ENCODE results near the gene CPE. TPM values are rescaled to one million over a fixed set of nuclear protein-coding genes. Genes with fewer than 3 reads are reported as not detected.
A peak's percentile ranks its signal among the peaks of the same experiment; 100 is the strongest.
"Not testable (repeated sequence)": the region's sequence is repeated elsewhere in the genome, so short reads cannot be mapped to it uniquely, and the experiment has no call there.

Gene CPE
- total RNA-seq, 2 experiments from 2014 or later = not detected

DNA sequence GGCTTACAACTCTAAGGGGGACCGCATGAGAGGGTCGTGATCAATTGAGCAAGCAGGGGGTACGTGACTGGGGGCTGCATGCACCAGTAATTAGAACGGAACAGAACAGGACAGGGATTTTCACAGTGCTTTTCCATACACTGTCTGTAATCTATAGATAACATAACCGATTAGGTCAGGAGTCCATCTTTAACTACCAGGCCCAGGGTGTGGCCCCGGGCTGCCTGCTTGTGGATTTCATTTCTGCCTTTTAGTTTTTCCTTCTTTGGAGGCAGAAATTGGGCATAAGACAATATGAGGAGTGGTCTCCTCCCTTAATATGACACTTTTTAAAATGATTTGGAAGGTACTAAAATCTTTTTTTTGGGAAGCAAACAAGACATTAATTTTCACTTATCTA is 113.8 kb downstream of the CPE start:
- peaks cover 34% of the 10 kb centered on the region for H3K27me3 Mint-ChIP-seq
- H3K9me3 Mint-ChIP-seq (ENCODE audit: low read depth); H3K4me3 Mint-ChIP-seq; H3K4me1 Mint-ChIP-seq; DNase-seq; H3K27ac Mint-ChIP-seq; H3K36me3 Mint-ChIP-seq; ATAC-seq: not testable (repeated sequence)
- CTCF ChIA-PET = interaction anchor here (1.2 to 1.7 kb wide), 5 partner anchors 8 to 599 kb away, joined by 3 to 12 read pairs (median 7); no protein-coding TSS in a partner anchor

DNA sequence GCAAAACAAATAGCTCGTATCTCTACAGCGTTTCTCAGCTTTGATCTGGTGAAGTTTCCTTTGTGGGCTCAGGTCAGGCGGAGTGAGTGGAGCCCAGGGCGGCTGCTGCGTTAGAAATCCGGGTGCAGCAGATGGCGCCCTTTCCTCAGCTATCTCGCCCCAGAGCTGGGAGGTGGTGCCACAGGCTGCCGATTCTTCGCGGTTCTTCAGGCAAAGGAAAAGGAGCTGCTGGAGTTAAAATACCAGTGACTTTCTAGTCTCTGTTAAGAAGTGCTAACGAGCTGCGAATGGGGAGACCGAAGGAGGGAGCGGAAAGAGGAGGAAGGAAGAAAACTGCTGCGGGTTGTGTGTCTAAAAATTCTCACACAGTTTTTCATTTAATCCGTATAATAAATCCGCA is 114.6 kb downstream of the CPE start:
- CTCF ChIA-PET = interaction anchor here (0.7 to 1.7 kb wide), 9 partner anchors 9 to 610 kb away, joined by 3 to 12 read pairs (median 4); no protein-coding TSS in a partner anchor
- H3K36me3 Mint-ChIP-seq = no peaks in the 10 kb centered on the region
- H3K4me1 Mint-ChIP-seq = peaks cover 4% of the 10 kb centered on the region
- ATAC-seq = peak; percentile 86
- H3K9me3 Mint-ChIP-seq (ENCODE audit: low read depth) = no peaks in the 10 kb centered on the region
- no peak overlapping the region for H3K4me3 Mint-ChIP-seq
- peak; percentile 71 for DNase-seq
- H3K27ac Mint-ChIP-seq = no peak overlapping the region
- peaks cover 28% of the 10 kb centered on the region for H3K27me3 Mint-ChIP-seq

DNA sequence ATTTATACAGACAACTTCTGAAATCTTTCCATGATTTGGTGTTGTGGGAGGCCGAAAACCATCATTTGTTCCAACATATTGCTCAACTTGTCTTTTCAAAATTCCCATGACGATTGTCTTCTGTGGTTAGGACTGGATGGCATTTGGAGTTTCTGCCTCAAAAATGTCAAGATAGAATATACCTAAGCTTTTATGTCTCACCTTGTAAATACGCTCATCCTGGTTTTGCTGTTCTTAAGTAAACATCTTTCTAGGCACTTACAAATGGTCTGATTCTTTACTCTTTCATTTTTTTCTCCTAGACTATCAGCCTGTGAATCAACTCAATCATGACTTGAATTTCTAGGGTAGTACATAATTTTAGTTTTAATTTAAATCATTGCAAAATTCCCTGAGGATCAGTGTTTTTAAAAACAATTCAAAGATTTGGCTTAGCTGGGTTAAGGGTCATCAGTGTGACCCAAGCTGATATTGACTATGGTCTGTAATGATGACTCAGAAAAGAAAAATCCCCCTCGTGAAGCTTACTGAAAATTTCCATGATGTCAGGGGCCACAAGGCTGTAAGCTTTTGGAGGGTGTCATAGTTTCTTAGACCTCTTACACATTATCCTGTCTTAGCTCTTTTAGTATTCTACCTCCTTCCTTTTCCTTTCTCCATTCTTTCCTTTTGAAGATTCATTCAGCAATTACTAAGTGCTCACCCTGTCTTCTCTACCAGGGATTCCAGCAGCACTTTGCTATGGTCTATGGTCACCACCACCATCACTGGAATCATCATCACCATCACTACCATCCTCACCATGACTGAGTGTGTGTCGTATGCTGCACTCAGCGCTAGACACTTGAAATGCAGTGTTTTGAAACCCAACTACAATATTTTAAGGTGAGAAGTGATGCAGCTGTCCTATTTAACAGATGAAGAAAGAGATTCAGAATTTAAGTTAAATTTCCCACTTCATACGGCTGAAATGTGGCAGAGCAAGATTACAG is 124.4 kb downstream of the CPE start:
- ATAC-seq (peak; percentile 23), DNase-seq (no peak)
- no peaks in the 10 kb centered on the region for H3K36me3 Mint-ChIP-seq
- CTCF ChIA-PET = interaction anchor here (0.6 to 3.0 kb wide), 2 partner anchors 10 to 224 kb away, joined by 3 to 12 read pairs; no protein-coding TSS in a partner anchor
- no peaks in the 10 kb centered on the region for H3K9me3 Mint-ChIP-seq (ENCODE audit: low read depth)
- peaks cover 2% of the 10 kb centered on the region for H3K27me3 Mint-ChIP-seq
- H3K4me1 Mint-ChIP-seq = no peaks in the 10 kb centered on the region
- H3K4me3 Mint-ChIP-seq = no peak overlapping the region
- no peak overlapping the region for H3K27ac Mint-ChIP-seq

DNA sequence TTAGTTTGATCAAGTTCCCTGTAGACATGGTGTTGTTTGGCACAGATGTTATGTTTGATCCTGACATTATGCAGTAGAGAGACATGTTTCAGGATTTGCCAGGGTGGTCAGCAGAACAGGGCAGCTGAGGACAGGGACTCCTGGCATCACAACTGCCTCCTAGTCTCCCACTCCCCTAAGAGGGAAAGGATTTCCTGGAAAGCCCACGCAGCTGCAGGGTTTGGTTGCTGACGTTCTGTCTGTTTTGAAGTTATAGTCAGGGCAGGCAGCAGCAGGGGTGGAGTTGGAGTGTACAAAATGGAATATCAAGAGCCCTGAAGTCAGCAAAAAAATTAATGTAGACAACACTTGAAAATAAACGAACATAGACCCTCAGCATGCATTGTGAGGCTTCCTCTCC is 125.4 kb downstream of the CPE start:
- H3K27ac Mint-ChIP-seq = no peak overlapping the region
- CTCF ChIA-PET = no interaction called here
- ATAC-seq = no peak
- no peak overlapping the region for H3K4me3 Mint-ChIP-seq
- DNase-seq = no peak
- H3K9me3 Mint-ChIP-seq (ENCODE audit: low read depth) = no peaks in the 10 kb centered on the region
- H3K36me3 Mint-ChIP-seq = no peaks in the 10 kb centered on the region
- peaks cover 2% of the 10 kb centered on the region for H3K27me3 Mint-ChIP-seq
- H3K4me1 Mint-ChIP-seq = no peaks in the 10 kb centered on the region

DNA sequence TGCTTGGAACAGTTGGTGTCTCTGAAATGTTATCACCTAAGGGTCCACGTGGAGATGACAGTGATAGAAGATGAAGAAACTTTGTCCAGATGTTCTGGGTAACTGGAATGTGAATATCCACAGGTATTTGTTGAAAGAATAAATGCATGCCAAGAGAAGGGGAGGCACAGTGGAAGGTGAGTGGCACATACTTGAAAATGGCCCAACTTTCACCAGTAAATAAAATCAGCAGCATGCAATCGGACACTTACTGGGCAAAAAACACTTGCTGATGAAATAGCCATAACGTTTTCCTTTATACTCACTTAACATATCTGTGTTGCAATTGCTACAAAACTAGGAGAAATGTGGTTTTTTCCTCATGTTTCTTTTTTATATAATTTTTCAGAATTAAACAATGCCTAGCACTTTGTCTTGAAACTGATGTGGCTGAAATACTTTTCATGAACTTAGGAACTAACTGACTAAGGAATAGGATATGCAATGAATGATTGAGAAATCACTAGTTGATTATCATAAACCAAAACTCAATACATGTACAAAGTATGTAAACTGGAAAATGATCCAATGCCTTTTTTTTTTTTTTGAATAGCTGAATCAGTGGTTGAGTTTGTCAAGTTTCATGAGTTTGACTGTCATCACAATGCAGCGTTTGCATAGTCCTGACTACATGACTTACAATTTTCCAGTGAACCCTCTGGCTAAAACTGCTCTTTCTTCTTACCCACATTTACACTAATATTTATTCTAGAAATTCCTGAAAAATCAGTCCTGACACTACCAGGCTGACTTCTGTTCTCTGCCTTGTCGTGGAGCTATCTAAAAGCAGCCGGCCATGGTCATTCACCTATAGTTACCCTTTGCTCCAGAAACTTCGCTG is 127.4 kb downstream of the CPE start:
- Mint-ChIP-seq H3K9me3 (ENCODE audit: low read depth) (no peaks in the 10 kb centered on the region), H3K27me3 (peaks cover 2% of the 10 kb centered on the region), H3K4me1 (no peaks in the 10 kb centered on the region), H3K27ac (no peak overlapping the region), H3K4me3 (no peak overlapping the region), H3K36me3 (no peaks in the 10 kb centered on the region)
- CTCF ChIA-PET = interaction anchor here (0.8 to 1.1 kb wide), 2 partner anchors 9 to 585 kb away, joined by 3 read pairs; no protein-coding TSS in a partner anchor
- DNase-seq (no peak), ATAC-seq (no peak)

DNA sequence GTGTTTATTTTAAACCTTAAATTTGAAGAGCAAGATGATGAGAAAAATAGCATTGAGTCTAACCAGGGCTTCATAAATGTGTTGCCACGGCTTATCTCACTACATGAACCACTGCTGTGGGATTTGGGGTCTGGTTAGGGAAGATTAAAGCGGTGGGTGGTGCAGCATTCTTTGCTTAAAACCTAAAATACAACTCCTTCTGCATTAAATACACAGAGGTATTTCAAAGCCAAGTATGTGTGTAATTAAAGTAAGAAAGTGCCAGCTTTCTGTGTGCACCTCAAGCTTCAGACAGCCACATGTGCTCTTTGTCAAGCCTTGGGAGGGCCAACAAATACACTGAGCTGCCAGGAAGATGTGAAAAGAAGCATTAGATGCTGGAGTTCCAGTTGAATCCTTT is 128.0 kb downstream of the CPE start:
- DNase-seq = no peak
- H3K9me3 Mint-ChIP-seq (ENCODE audit: low read depth) = no peaks in the 10 kb centered on the region
- H3K27ac Mint-ChIP-seq = no peak overlapping the region
- H3K4me3 Mint-ChIP-seq = no peak overlapping the region
- H3K36me3 Mint-ChIP-seq = no peaks in the 10 kb centered on the region
- peaks cover 3% of the 10 kb centered on the region for H3K27me3 Mint-ChIP-seq
- H3K4me1 Mint-ChIP-seq = no peaks in the 10 kb centered on the region
- CTCF ChIA-PET = interaction anchor here (0.8 to 1.1 kb wide), 2 partner anchors 8 to 585 kb away, joined by 3 read pairs; no protein-coding TSS in a partner anchor
- ATAC-seq = no peak

DNA sequence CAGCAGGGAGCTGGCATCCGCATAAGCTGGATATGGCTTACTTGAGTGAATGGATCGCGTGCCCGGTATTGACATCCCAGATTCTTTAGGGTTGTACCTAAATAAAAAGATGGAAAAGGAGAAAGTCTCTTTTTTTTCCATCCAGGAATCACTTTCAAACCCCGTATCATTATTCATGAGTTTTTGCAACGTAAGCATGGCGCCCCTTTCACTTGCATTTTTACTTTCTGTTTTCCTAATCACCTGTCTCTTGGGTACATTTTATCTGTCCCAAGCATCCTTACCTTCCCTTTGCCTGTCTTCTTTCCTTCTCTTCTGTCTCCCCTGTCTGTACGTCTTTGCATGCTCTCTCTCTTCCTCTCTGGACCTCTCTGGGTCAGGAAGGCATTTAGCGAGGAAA is 128.6 kb downstream of the CPE start:
- CTCF ChIA-PET = interaction anchor here (1.1 kb wide), 1 partner anchor 8 kb away, joined by 3 read pairs; no protein-coding TSS in a partner anchor
- Mint-ChIP-seq H3K4me3 (no peak overlapping the region), H3K9me3 (ENCODE audit: low read depth) (no peaks in the 10 kb centered on the region), H3K27me3 (peaks cover 4% of the 10 kb centered on the region), H3K36me3 (no peaks in the 10 kb centered on the region), H3K4me1 (no peaks in the 10 kb centered on the region), H3K27ac (no peak overlapping the region)
- DNase-seq (no peak), ATAC-seq (no peak)

DNA sequence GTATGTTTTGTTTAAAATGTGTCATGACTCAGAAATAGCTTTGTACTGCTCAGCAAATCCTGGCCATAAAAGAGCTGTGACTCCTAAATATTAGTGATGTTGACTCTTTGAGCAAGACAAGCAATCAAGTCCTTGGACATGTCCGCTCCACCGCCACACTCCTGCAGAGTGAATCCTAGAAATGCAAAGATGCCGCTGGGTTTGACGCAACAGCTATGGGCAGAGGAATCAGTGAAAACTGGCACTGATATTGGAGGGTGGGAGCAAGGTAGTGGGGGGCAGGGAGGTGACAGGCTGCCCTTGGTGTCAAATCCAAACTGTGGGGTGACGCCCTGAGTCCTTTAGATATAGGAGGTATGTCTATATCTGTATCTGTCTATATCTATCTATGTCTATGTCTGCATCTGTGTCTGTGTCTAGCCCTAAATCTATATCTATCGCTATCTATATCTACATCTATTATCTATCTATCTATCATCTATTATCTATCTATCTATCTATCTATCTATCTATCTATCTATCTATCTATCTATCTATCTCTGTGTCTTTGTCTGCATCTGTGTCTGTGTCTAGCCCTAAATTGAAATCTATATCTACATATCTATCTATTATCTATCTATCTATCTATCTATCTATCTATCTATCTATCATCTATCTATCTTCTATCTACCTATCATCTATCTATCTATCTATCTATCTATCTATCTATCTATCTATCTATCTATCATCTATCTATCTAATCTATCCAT is 129.7 kb downstream of the CPE start:
- DNase-seq = no peak
- no peaks in the 10 kb centered on the region for H3K4me1 Mint-ChIP-seq
- no peak overlapping the region for H3K27ac Mint-ChIP-seq
- no peaks in the 10 kb centered on the region for H3K9me3 Mint-ChIP-seq (ENCODE audit: low read depth)
- no peak overlapping the region for H3K4me3 Mint-ChIP-seq
- H3K36me3 Mint-ChIP-seq = no peaks in the 10 kb centered on the region
- no peak for ATAC-seq
- peaks cover 4% of the 10 kb centered on the region for H3K27me3 Mint-ChIP-seq
- CTCF ChIA-PET = no interaction called here

DNA sequence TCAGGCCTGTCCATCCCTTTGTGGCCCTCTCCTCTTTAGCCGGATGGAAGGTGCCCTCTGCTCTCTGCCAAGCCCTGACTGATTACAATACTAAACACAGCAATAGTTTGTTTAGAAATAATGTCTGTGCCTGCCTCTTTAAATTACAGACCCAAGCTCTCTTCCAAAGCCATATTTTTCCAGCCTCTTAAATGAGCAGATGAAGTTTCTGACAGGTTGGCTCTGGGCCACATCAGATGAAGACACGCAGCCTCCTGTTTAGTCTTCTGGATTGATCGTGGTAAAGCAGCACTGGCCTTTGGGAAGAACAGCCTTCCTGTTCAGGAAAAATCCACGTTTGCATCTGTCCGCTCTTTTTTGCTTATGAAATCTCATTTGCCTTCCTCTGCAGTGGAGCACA is 133.6 kb downstream of the CPE start:
- no peak for ATAC-seq
- H3K36me3 Mint-ChIP-seq = no peaks in the 10 kb centered on the region

DNA sequence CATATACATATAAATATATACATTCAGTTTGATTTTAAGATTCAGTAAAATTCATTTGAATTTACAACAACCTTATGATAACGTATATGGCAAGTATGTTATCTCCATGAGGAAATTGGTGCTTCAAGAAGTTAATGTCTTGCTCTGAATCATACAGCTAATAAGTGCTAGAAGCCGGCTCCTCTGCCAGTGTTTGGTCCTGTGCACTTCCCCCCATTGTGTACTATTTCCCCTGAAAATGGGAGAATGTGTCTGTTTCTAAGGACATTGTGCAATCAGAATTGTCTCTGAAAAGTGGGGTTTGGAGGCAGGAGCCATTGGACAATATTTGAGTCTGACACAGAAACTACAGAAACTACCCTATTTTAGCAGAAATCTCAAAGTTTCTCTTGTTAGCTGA is 135.9 kb downstream of the CPE start:
- CTCF ChIA-PET = interaction anchor here (0.9 kb wide), 1 partner anchor 8 kb away, joined by 3 read pairs; no protein-coding TSS in a partner anchor
- no peak for DNase-seq
- H3K4me1 Mint-ChIP-seq = no peaks in the 10 kb centered on the region
- no peaks in the 10 kb centered on the region for H3K36me3 Mint-ChIP-seq
- peaks cover 8% of the 10 kb centered on the region for H3K27me3 Mint-ChIP-seq
- no peak overlapping the region for H3K27ac Mint-ChIP-seq
- H3K9me3 Mint-ChIP-seq (ENCODE audit: low read depth) = no peaks in the 10 kb centered on the region
- no peak overlapping the region for H3K4me3 Mint-ChIP-seq
- no peak for ATAC-seq

More for the DNA sequence above, 133.6 kb downstream of the CPE start:
- no peaks in the 10 kb centered on the region for H3K4me1 Mint-ChIP-seq
- H3K9me3 Mint-ChIP-seq (ENCODE audit: low read depth) = no peaks in the 10 kb centered on the region
- no peak for DNase-seq
- peaks cover 6% of the 10 kb centered on the region for H3K27me3 Mint-ChIP-seq
- no peak overlapping the region for H3K4me3 Mint-ChIP-seq
- H3K27ac Mint-ChIP-seq = no peak overlapping the region
- CTCF ChIA-PET = no interaction called here

DNA sequence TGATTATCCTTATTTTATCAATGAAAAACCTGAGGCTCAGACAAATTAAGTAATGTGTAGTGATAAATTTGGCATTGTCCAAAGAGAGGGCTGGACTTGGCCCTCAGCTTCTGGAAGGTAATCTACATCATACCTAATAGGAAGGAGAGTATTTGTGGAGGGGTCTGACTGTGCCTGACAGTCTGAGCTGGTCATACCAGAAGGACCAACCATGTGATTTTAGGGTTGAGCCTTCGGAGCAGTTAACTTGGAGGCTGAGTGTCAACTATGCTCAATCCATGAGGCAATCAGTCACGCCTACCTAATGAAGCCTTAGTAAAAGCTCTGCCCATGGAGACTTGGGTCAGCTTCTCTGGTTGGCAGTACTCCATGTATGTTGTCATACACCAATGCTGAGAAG is 136.4 kb downstream of the CPE start:
- DNase-seq (no peak), ATAC-seq (no peak)
- Mint-ChIP-seq H3K36me3 (no peaks in the 10 kb centered on the region), H3K27me3 (peaks cover 8% of the 10 kb centered on the region), H3K9me3 (ENCODE audit: low read depth) (no peaks in the 10 kb centered on the region), H3K4me3 (no peak overlapping the region), H3K27ac (no peak overlapping the region), H3K4me1 (no peaks in the 10 kb centered on the region)
- CTCF ChIA-PET = interaction anchor here (0.9 kb wide), 1 partner anchor 9 kb away, joined by 3 read pairs; no protein-coding TSS in a partner anchor

DNA sequence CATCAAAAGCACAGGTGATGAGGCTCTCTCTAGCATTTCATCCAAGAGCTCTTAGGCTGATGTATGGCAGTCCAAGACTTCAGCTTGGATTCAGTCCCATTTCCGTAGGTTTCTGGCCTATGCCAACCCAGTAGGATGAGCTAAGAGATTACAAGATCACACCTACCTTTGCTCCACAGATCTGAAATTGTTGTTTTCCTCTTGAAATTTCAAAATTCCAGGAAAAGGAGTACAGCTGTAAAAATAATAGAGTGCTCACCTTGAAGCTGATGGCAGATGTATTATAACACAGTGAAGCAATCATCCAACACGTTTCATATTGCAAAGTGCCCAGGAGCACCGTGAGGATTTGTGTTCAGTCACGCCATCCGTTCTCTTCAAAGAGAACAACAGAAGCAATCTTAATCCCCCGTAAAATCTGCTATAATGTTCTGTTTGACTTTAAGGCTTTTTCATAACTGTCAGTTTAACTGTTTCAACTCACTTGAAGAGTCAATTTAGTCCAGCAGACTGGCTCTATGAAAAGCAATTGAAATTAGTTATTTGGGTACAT is 137.5 kb downstream of the CPE start:
- no peaks in the 10 kb centered on the region for H3K36me3 Mint-ChIP-seq
- no peak overlapping the region for H3K27ac Mint-ChIP-seq
- H3K27me3 Mint-ChIP-seq = peaks cover 8% of the 10 kb centered on the region
- no peaks in the 10 kb centered on the region for H3K4me1 Mint-ChIP-seq
- ATAC-seq (no peak), DNase-seq (no peak)
- H3K4me3 Mint-ChIP-seq = no peak overlapping the region
- H3K9me3 Mint-ChIP-seq (ENCODE audit: low read depth) = no peaks in the 10 kb centered on the region
- CTCF ChIA-PET = interaction anchor here (1.0 kb wide), 1 partner anchor 22 kb away, joined by 3 read pairs; no protein-coding TSS in a partner anchor
